Measurements from ENCODE around the gene KRTAP12-4.

Gene KRTAP12-4

DNA sequence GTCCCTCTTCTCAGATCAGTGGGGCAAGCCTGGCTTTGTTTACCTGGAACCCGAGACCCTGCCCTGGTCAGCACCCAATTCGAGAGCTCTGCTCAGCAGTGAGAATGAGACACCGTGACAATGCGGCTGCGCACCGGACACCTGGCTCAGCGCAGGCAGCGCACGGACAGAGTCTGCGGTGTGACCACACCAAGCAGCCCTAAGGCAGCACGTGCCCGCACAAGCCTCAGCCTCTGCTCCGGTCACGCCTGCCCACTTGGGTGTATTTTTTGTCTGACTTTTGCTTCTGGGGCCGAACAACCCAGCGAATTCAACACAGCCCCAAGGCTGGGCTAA is 37.9 kb downstream of the KRTAP12-4 start:
- no peak overlapping the region for H3K4me3 ChIP-seq (ENCODE audit: low read depth, low read length)
- DNase-seq (ENCODE audit: low read depth) = no peak
- TF ChIP-seq, protein P1, sequence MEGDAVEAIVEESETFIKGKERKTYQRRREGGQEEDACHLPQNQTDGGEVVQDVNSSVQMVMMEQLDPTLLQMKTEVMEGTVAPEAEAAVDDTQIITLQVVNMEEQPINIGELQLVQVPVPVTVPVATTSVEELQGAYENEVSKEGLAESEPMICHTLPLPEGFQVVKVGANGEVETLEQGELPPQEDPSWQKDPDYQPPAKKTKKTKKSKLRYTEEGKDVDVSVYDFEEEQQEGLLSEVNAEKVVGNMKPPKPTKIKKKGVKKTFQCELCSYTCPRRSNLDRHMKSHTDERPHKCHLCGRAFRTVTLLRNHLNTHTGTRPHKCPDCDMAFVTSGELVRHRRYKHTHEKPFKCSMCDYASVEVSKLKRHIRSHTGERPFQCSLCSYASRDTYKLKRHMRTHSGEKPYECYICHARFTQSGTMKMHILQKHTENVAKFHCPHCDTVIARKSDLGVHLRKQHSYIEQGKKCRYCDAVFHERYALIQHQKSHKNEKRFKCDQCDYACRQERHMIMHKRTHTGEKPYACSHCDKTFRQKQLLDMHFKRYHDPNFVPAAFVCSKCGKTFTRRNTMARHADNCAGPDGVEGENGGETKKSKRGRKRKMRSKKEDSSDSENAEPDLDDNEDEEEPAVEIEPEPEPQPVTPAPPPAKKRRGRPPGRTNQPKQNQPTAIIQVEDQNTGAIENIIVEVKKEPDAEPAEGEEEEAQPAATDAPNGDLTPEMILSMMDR (conservative IDR thresholded peaks at IDR 0.05; ENCODE audit: low read depth, low read length) = no peak

DNA sequence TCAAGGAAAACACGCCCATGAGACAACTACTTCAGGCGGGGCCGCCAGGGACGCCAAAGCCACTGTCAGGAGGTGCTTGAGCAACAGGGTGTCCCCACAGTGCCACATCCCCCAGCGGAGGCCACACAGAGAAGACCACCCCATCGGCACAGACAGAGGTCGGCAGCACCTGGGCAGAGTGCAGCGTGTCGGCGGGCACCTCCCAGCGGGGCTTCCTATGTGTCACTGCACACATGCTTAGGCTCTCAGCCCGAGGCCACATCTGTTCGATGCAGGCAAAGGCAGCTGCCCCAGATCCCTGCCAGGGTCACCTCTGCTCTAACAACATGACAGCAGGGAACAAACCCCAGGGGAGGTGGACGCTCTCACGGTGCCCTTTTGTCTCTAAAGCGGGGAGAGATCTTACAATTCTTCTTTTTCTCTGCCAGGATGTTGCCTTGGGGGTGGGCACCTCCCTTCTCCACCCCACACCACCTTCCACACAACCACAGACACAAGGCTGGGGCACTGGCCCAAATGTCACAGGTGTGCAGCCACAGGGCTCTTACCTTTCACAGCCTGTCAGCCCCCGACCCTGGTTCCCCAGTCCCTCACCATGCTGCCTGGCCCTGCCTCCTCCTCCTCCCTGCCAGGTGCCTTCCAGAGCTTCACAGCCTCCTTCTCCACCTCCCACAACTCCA is 38.4 kb downstream of the KRTAP12-4 start:
- no peak for DNase-seq (ENCODE audit: low read depth)
- H3K4me3 ChIP-seq (ENCODE audit: low read depth, low read length) = no peak overlapping the region
- TF ChIP-seq, protein P1 (conservative IDR thresholded peaks at IDR 0.05; ENCODE audit: low read depth, low read length) = no peak

DNA sequence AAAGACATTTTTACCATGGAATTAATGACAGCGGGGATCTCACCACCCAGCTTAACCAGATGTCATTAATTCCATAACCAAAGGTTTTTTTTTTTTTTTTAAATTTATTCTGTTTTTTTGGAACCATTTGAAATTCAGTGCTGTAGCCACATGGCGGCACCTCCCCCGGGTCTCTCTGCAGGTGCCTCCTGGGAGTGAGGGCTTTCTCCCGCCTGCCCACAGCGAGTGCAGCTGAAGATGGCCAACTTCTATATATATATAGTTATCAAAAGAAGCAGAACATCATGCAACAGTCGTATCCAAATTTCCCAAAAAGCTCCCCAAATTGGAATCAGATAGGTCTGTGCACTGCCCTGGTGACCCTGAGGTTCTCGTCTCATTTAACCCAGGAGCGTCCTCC is 39.0 kb downstream of the KRTAP12-4 start:
- H3K4me3 ChIP-seq (ENCODE audit: low read depth, low read length) = no peak overlapping the region
- no peak for DNase-seq (ENCODE audit: low read depth)
- TF ChIP-seq, protein P1 (conservative IDR thresholded peaks at IDR 0.05; ENCODE audit: low read depth, low read length) = no peak

DNA sequence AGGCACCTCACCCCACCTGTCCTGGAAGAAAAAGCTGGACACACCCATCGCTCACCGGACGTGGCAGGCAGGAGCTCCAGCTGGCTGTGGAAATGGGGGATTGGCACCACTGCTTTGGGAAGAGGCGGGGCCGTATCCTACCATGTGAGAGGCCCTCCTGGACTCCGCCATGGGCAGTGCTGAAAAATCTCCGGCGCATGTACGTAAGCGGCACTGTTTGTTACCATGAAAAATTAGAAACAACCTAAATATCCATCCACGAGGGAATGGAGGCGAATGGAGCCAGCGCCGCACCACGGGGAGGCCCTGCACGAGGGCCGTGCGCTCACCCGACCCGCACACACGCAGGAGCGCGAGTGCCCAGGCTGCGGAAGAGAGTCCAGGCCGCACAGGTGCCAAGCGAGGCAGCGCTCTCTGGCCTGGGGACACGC is 39.5 kb downstream of the KRTAP12-4 start:
- TF ChIP-seq, protein P1 (conservative IDR thresholded peaks at IDR 0.05; ENCODE audit: low read depth, low read length) = no peak
- DNase-seq (ENCODE audit: low read depth) = no peak
- H3K4me3 ChIP-seq (ENCODE audit: low read depth, low read length) = no peak overlapping the region

DNA sequence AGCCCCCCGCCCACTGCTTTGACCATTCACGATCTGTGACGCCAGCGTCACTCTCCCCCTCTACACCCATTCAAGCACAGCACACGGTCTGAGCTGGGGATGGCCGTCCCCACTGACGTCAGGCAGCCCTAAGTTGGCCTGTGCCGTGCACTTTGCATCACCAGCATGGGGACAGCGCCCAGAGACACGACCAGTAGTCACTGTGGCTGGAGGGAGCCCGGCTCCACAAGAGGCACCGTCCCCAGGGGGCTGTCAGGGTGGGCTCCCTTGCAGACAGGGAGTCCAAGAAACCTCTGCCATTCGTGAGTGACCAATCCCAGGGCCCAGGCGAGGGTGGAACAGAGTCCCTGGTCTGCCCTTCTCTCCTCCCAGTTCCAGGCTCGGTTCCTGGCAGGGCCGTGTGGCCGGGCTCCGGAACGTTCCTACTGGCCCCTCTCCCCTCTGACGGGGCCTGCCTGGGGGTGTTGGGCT is 40.3 kb downstream of the KRTAP12-4 start:
- TF ChIP-seq, protein P1 (conservative IDR thresholded peaks at IDR 0.05; ENCODE audit: low read depth, low read length) = no peak
- DNase-seq (ENCODE audit: low read depth) = no peak
- no peak overlapping the region for H3K4me3 ChIP-seq (ENCODE audit: low read depth, low read length)

DNA sequence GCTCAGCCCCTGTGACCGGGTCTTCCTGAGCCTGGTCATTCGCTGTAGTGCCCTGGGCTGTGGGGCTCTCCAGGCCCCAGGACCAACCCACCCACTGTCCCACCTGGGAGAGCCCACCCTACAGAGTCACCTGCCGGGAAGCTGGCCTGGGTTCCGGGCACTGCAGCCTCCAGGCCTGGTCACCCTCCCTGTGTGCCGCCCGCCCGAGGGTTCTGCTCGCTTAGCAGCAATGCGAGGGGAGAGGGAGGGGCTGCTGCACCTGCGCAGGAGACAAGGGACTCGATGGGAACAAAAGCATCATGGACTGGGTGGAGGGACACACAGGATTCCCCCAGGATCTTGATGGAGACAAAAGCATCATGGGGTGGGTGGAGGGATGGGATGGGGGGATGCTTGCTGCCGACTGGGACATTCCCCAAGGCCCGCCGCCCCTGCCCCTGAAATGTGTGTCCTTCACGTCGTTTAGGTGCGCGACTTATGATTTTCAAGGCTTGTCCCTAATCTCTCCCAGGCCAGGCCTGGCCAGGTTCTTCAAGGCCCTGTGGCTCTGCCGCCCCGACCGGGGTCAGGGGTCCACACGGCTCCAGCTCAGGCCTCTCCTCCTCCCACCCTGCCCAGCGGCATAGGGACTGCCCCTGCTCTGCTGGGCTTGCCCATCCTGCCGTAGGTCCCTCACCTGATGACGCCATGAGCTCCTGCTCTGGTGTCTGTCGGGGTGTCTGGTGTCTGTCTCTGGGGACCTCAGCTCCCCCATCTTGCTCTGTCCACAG is 40.9 kb downstream of the KRTAP12-4 start:
- DNase-seq (ENCODE audit: low read depth) = no peak
- TF ChIP-seq, protein P1 (conservative IDR thresholded peaks at IDR 0.05; ENCODE audit: low read depth, low read length) = no peak
- no peak overlapping the region for H3K4me3 ChIP-seq (ENCODE audit: low read depth, low read length)

Measured in choroid plexus epithelial cell (primary cell).